ENCODE results near the gene ERC2. TPM values are rescaled to one million over a fixed set of nuclear protein-coding genes. Genes with fewer than 3 reads are reported as not detected.
"Not testable (repeated sequence)": the region's sequence is repeated elsewhere in the genome, so short reads cannot be mapped to it uniquely, and the experiment has no call there.

ERC2 gene
- total RNA-seq, 1 donor from 2014 or later, result 48.3 TPM

- no peak overlapping the region for H3K4me3 Mint-ChIP-seq (ENCODE audit: unreplicated experiment)
- no peak for TF ChIP-seq CTCF (IDR thresholded peaks at IDR 0.05; ENCODE audit: partially characterized antibody, unreplicated experiment)
- H3K36me3 Mint-ChIP-seq (ENCODE audit: unreplicated experiment), result no peaks in the 10 kb centered on the region
- DNase-seq, result no peak
- no peaks in the 10 kb centered on the region for H3K27me3 Mint-ChIP-seq (ENCODE audit: unreplicated experiment)
- peaks cover 4% of the 10 kb centered on the region for H3K4me1 Mint-ChIP-seq (ENCODE audit: low read depth, unreplicated experiment)
- H3K27ac Mint-ChIP-seq (ENCODE audit: unreplicated experiment), result no peak overlapping the region
- peaks cover 2% of the 10 kb centered on the region for H3K9me3 Mint-ChIP-seq (ENCODE audit: unreplicated experiment)
These were observed 956.2 kb downstream of the ERC2 start for GRCh38 chr3:55511895-55512570.

- Mint-ChIP-seq H3K9me3 (ENCODE audit: unreplicated experiment) (peaks cover 4% of the 10 kb centered on the region), H3K4me3 (ENCODE audit: unreplicated experiment) (no peak overlapping the region), H3K36me3 (ENCODE audit: unreplicated experiment) (no peaks in the 10 kb centered on the region), H3K27me3 (ENCODE audit: unreplicated experiment) (no peaks in the 10 kb centered on the region), H3K4me1 (ENCODE audit: low read depth, unreplicated experiment) (peaks cover 4% of the 10 kb centered on the region), H3K27ac (ENCODE audit: unreplicated experiment) (no peak overlapping the region)
- DNase-seq, result no peak
- no peak for TF ChIP-seq CTCF (IDR thresholded peaks at IDR 0.05; ENCODE audit: partially characterized antibody, unreplicated experiment)
These were observed 959.9 kb downstream of the ERC2 start for GRCh38 chr3:55508335-55508734.

GRCh38 chr3:55507808-55508207, 960.5 kb downstream of the ERC2 start:
- no peaks in the 10 kb centered on the region for H3K36me3 Mint-ChIP-seq (ENCODE audit: unreplicated experiment)
- H3K4me1 Mint-ChIP-seq (ENCODE audit: low read depth, unreplicated experiment), result no peaks in the 10 kb centered on the region
- H3K27ac Mint-ChIP-seq (ENCODE audit: unreplicated experiment), result no peak overlapping the region
- H3K4me3 Mint-ChIP-seq (ENCODE audit: unreplicated experiment), result no peak overlapping the region
- no peaks in the 10 kb centered on the region for H3K27me3 Mint-ChIP-seq (ENCODE audit: unreplicated experiment)
- DNase-seq, result no peak
- TF ChIP-seq CTCF (IDR thresholded peaks at IDR 0.05; ENCODE audit: partially characterized antibody, unreplicated experiment), result no peak
- peaks cover 4% of the 10 kb centered on the region for H3K9me3 Mint-ChIP-seq (ENCODE audit: unreplicated experiment)

DNA sequence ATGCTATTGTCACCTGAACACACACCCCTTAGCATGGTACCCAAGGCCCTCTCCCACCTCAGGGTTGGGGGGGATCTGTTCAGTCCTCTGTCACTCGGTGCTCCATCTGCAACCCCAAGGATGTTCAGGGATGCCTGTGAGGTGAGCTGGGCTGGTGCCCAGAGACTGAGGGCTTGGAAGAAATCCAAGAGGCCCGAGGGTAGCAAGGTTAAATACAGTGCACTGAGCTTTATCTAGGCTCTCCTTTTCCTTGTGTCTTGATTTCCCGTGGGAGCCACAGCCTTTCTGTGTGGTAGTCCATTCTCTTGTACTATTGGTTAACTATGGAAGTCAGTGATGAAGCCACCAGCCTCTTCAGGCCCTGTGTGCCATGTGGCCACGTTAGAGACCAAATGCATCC, 962.5 kb downstream of the ERC2 start:
- Mint-ChIP-seq H3K27ac (ENCODE audit: unreplicated experiment) (no peak overlapping the region), H3K4me3 (ENCODE audit: unreplicated experiment) (no peak overlapping the region), H3K9me3 (ENCODE audit: unreplicated experiment) (peaks cover 4% of the 10 kb centered on the region), H3K4me1 (ENCODE audit: low read depth, unreplicated experiment) (no peaks in the 10 kb centered on the region), H3K27me3 (ENCODE audit: unreplicated experiment) (no peaks in the 10 kb centered on the region), H3K36me3 (ENCODE audit: unreplicated experiment) (no peaks in the 10 kb centered on the region)
- DNase-seq, result no peak
- TF ChIP-seq CTCF (IDR thresholded peaks at IDR 0.05; ENCODE audit: partially characterized antibody, unreplicated experiment), result no peak

DNA sequence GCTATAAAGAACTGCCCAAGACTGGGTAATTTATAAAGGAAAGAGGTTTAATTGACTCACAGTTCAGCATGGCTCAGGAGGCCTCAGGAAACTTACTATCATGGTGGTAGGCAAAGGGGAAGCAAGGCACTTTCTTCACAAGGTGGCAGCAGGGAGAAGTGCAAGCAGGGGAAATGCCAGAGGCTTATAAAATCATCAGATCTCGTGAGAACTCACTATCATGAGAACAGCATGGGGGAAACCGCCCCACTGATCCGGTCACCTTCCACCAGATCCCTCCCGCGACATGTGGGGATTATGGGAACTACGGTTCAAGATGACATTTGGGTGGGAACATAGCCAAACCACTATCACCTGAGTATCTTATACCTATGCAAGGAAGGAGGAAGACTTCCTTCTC, 963.2 kb downstream of the ERC2 start:
- H3K4me1 Mint-ChIP-seq (ENCODE audit: low read depth, unreplicated experiment); H3K27ac Mint-ChIP-seq (ENCODE audit: unreplicated experiment); H3K27me3 Mint-ChIP-seq (ENCODE audit: unreplicated experiment); H3K9me3 Mint-ChIP-seq (ENCODE audit: unreplicated experiment); H3K4me3 Mint-ChIP-seq (ENCODE audit: unreplicated experiment); DNase-seq; H3K36me3 Mint-ChIP-seq (ENCODE audit: unreplicated experiment): not testable (repeated sequence)
